Astrocyte of the hippocampus (primary cell): ENCODE measurements around the gene PKNOX2.

Source experiments
- DNase-seq: peaks from one replicate; pipeline ENCODE4 v3.0.0; 2011; ENCODE audit warnings: low read depth, low spot score

The PKNOX2 gene

DNA sequence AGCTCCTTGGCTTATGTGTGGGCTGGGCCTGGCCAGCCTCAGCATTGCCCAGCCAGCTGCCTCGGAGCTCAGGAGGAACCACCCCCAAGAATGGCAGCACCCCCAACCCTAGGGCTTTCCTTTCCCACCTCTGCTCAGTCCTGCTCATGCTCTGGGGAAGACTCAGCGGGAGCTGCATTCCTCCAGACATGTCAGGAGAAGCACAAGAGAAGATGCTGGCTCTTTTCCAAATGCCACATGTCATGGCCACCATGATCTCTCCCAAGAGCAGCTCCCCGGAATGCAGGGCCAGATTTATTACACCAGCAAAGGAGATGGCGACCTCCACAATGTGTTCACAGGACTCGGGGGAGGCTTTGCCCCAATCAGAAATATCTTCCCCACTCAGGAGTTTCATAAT lies 143.7 kb downstream of the PKNOX2 start:
- DNase-seq: no peak

DNA sequence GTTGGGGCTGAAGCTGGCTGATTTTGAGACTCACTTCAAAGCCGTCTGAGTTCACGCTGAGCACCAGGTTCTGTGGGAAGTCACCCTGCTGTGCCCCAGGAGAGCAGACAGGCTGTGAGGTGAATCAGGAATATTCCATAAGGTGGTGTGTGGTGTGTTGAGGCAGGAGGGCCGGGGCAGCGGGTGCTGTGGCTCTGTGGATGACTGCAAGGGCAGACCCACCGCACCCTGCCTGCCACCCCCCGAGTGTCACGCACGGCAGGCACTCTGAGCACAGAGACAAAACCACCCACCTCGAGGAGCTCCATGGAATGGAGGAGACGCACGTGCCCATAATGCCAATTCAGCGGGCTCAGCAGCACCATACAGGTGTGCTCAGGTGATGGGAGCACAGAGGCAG lies 147.8 kb downstream of the PKNOX2 start:
- DNase-seq: no peak

DNA sequence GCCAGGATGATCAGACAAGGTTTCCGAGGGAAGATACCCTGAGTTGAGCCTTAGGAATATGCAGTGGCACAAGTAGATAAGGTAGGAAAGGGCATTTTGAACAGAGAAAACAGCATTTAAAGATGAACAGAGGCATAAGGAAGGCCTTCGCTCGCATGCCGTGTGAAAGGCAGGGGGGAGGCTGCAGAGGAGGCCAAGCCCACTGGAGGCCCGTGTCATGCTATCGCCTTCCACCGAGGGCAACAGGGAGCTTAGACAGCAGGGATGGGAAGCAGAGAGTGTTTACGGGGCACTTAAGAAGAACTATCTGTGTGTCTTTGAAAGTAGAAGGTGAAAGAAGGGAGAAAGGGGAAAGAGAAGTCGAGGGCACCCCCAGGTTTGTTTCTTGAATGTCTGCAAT lies 148.3 kb downstream of the PKNOX2 start:
- DNase-seq: no peak

DNA sequence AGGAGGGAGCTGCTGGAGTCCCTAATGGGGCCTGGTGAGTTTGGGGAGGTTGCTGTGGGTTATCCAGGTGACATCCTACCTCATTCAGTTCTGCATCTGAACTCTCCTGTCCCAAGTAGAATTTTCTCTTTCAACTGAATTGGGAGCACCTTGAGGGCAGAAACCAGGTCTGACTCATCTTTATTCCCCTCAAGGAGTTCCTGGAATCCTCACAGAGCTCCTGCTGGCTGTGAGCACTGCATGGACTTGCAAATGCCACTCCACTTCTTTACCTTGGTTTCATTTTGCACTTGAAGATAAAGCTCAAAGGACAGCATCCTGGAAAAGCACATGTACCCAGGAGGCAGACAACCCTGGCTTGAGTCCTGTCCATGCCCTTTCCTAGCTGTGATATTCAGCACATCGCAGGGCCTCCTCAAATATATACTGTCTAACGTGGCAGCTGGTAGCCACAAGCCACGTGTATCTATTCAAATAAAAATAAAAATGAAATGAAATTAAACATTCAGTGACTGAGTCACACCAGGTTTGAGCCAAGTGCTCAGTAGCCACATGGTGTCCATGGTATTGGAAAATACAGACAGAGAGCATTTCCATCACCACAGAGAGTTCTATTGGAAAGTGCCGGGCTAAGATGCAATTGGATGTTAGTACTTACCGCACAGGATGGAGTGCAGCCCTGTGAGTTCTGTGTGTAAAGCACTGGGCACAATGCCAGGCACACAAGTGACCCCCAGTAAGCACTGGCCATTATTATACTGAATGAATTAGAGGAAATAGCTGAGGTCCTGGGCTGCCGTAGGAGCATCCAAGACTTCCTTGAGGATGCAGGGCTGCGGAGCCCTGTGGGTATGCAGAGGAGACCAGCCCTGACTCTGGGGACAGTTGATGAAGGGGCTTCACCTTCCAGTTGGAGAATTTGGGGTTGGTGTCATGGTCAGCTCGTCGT lies 149.0 kb downstream of the PKNOX2 start:
- DNase-seq: peak; percentile 40

DNA sequence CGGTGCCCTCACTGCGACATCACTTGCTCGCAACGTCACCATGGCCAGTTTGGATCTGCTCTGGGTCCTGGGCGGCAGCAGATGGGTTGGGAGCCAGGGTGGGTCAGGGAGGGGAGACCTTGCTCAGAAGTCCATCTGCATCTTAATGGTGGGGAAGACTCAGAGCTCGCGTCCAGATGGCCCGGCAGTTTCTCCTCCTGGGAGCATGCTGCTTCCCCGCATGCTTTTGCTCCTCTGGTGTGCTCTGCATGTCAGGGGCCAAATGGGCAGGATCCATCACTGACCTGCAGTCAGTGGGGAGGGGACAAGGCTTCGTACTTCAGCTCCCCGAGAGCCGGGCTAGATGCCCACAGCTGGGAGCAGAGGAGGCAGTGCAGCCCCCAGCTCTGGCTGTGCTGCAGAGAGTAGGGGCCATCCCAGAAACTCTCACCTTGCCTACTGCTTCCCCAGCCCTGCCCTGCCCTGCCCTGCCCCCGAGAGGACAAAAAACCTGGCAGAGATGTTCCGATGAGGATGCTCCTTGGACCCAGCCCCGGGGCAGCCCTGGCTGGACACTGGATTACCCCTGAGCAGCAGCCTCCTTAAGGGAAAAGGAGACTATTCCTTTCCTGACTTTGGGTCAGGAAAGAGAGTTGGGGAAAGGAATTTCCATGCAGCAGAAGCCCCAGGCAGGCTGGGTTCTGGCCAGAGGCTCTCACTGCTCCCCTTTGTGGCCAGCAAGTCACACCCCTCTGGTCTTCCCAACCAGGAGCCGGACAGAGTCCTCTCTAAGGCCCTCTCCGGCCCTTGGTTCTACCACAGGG lies 149.9 kb downstream of the PKNOX2 start:
- DNase-seq: peak; percentile 27

DNA sequence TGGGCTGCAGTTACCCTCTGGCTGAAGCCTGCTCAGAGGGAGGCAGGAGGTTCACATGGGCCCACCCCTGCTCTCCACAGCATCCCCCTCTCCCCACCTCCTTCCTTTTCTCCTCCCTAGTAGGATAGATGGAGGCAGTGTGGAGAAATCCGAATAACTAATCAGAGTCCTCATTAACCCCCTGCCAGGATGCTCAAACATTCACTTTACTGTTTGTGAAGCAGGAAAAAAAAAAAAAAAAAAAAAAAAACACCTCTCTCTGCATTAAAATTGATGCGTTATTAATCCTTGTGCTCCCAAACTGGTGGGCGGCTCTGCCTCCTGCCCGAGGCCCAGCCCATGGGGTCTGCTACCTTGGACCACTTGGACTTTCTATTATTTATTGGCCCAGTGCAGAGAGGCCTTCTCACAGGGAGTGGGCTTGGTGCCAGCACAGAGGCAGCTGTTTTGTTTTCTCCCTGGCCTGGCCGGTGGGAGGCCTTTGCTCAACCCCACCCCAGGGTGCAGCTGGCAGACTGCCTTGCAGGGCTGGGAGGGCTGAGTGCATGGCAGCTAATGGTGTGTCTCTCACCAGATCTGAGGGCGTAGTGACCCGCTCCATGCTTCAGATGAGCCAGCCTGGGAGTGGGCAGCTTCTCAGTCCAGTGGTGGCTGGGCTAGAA lies 150.7 kb downstream of the PKNOX2 start:
- peak; percentile 60 for DNase-seq

DNA sequence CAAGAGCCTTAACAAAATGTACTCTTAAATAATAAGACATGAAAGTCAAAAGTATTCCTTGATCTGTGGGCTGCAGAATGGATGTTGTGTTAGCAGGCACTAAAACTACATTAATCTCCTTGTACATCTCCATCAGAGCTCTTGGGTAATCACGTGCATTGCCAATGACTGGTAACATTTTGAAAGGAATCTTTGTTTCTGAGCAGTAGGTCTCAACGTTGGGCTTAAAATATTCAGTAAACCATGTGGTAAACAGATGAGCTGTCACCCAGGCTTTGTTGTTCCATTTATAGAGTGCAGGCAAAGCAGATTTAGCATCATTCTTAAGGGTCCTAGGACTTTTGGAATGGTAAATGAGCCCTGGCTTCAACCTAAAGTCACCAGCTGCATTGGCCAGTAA lies 152.9 kb downstream of the PKNOX2 start:
- DNase-seq: no peak

DNA sequence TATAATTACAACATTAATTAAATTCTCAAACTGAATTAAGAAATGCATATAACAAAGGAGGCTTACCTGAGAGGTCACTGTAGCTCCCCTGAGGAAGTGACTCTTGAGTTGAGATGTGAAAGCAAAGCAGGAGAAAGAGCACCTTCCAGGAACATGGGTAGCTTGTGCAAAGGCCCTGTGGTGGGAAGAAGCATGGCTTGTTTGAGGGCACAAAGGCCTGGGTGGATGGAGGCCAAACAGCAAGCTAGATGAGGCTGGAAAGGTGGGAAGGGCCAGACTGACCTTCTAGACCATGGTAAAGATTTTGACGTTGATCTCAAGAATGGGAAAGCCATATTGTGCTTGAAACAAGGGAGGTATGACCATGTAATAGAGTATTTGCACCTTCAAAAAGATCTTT lies 155.1 kb downstream of the PKNOX2 start:
- no peak for DNase-seq

DNA sequence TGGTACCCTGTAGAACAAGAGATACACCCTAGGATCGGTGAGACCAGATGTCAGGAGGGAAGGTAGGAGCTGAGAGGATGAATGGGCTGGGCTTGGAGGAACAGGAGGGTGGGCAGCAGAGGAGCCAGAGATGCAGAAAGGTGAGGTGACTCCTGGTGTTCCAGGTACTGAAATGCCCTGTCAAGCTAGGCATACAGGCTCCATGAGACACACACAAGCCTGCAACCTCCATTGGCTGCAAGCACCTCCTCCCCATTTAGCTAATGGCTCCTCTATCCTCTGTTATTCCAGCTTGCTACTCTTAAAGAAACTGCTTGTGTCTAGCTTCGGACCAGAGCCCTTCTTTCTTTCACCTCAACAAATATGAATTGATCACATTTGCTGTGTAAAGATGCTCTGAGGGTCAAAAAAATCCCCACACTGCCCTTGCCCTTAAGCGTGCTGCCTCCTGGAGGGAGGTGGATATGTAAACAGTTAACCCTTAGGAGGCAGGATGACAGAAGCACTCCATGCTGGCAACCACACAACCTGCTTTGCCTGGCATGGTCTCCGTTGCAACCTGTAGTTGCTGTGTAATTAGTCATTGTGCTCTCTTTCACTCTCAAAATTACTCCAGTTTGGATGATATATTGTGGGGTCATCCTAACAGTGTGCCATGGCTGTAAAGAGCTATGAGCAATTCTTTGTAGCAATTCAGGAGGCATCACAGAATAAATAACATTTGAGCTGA lies 156.0 kb downstream of the PKNOX2 start:
- DNase-seq: no peak

DNA sequence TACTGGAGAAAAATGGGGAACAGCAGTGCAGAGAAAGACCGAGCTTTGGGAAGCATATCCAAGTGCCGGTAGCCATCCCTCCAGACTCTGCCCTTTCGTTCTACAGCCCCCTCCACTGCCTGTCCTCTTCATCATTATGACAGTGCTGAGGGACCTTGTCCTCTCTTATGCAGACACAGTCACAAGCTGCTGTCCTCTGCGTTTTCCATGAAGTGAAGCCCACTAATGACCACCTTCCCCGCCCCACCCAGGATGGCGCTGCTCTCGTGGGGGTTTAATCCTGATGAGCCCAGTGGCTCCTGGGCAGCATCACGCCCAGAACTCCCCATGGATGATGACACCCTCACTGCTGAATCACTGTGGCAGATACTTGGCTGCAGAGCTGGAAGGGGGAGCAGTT lies 157.7 kb downstream of the PKNOX2 start:
- DNase-seq: no peak

DNA sequence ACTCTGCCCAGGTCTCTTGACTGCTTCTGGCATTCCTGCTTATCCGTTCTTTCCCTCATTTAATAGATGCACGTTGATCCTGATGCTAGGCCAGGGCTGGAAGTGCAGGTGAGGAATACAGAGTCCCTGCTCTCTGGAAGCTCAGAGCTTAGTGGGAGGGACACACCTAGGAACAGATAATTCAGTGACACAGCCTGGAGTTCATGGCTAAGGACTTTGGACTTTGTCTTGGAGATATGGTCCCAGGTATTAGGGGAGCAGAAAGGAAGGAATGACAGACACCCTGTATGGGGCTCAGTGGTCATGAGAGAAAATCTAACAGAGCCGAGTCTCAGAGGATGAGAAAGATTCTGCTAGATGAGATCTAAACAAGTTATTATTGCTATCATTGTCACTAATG lies 160.6 kb downstream of the PKNOX2 start:
- no peak for DNase-seq

DNA sequence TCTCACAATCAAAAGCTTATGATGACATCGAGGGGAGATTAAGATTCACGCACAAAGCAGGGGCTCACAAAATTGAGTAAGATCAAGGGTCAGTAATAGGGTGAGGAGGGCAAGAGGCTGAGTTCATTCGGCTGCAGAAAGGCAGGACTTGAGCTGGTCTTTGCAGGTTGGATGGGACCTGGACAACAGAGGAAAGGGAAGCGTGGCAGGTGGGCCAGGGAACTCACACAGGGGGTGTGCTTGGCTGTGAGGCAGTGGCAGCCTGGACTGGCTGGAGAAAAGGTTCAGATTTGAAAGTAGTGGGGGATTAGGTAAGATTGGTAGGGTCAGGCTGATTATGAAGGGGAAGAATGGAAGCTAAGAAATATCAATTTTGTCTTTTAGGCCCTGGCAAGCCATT lies 161.6 kb downstream of the PKNOX2 start:
- DNase-seq: no peak

DNA sequence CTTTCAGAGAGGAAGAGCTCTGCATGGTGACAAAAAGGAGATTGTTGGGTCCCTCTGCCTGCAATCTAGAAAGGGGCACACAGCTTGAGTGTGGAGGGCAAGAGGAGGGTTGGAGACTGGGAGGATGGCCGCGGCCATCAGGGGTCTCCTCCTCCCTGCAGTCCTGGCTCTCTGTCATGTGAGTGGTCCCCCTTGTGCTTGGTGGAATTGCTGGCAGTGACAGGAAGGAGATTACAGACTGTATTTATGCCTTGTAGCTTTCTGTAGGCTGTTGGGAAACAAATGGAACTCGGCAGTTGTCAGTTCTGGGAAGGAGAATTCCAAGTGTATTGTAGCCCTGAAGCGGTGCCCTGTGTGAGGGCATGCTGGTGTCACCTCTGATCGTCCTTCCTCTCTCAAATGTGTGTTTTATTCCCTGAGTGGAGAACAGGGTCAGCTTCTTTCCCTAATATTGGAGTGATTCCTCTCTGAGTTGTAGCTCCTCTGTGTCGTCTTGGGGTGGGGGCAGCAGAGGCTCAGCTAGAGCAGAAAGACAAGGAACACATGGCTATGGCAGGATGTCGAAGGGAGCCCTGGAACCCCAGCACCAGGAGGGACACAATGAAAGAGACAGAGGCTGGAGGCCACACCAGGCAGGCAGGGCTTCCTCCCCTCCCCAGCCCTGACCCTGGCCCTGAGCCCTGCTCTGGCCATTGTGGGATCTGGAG lies 163.1 kb downstream of the PKNOX2 start:
- DNase-seq: no peak

DNA sequence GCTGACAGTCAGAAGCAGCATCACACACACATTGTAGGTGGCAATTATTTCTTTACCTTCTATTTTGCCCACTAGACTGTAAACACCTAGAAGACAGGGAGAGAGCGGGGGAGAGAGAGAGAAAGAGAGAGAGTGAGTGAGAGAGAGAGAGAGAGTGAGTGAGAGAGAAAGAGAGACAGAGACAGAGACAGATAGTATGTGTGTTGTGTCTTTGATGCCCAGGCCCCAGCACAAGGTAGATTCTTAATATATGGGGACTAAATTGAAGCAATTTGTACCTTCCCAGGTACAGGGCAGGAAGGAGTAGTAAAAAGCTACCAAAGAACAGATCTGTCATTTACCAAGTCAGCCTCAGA lies 163.7 kb downstream of the PKNOX2 start:
- DNase-seq: no peak

DNA sequence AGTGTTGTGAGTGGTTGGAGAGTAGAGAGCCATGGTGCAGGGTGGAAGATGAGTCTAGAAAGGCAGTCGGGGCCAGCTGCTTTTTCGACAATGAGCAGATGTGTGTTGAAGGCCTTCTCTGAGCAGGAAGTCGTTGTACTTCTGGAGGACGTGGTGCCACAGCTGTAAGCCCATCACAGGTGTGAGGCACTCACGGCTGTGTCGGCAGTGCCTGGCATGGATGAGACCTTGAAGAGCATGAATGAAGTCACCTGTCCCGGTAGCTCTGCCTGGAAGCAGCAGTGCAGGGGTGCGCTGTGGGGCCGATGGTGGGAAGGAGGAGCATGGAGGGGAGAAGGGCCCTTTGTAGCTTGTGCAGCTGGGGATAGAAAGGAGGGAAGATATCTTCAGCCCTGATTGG lies 165.2 kb downstream of the PKNOX2 start:
- no peak for DNase-seq

DNA sequence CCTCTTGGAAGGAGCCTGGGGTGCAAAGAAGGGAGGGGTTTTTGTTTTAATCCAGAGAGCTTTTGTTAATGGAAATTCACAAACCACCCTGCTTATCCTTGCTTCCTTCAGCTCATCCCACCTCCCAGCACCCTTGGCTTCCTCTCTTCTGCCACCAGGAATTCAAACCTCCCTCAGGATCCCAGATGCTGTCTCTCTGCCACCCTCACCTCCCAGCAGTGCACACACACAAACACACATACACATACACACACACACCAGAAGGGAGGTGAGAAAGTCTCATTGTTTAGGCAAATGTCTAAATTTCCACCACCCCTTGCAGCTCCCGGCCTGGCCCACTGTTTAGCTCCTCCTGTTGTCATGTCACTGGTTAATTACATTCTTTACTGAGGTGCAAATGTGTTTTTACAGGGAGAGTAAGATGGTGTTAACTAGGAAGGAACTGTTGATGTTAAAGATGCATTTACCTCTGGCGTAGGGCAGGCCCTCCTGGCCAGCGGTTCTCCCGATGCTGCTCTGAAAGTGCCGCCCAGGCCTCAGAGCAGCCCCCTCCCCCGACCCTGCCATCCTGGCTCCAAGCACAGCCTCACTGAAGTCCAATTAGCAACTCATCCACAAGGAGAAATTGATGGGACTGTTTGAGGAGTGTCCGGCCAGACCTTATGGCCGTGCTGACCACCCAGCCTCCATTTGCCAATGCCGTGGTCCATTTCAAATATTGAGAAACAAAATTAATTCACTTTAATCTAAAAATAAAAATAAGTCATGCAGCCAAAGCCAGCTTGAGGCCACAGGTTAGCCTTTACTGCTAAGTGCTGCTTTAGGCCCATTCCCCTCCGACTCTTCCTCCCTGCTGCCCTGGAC lies 166.1 kb downstream of the PKNOX2 start:
- no peak for DNase-seq

DNA sequence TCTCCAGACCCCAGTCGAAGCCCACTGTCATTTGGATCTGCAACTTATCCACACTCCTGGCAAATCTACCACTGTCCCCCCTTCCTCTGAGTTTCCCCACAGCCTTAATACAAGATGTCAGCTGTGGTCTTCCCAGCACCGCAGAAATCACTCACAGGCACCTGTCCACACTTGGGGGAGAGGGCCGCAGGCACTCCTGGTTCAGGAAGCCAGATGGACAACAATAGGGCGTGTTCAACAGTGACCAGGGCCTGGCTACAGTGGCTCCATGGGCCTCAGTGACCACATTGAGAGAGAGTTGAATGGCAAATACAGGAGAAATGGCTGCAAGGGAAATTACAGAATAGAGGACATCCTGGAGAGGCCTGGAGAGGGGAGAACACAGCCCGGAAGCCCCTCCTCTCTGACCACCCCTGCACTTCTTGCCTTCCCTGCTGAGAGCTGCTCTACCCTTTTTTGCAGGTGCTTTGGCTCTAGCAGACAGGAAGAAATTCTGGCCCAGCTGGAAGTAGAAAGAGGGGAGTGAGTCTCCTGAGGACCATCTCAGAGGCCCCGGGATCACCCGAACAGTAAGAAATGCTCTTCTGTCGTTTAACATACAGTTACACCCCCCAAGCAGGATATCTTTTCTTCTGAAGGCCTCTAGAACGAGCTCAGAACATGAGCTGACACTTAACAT lies 166.9 kb downstream of the PKNOX2 start:
- no peak for DNase-seq

DNA sequence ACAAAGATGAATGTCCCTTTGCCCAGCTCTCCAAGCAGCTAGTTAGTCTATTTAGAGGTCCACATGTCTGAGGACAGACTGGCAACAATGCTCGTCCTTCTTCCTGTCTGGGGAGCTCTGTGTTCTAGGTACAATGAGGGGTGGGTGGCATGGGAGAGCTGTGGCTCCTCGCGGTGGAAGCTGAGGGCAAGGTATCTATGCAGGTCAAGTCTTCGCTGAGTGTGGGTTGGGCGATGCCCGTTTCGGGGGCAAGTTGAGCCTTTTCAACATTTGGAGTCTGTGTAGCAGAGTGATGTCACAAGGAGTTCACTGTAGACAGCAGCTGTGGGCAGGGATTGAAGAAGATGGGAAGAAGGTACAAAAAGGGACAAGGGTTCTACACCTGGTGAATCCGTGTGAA lies 168.3 kb downstream of the PKNOX2 start:
- no peak for DNase-seq

DNA sequence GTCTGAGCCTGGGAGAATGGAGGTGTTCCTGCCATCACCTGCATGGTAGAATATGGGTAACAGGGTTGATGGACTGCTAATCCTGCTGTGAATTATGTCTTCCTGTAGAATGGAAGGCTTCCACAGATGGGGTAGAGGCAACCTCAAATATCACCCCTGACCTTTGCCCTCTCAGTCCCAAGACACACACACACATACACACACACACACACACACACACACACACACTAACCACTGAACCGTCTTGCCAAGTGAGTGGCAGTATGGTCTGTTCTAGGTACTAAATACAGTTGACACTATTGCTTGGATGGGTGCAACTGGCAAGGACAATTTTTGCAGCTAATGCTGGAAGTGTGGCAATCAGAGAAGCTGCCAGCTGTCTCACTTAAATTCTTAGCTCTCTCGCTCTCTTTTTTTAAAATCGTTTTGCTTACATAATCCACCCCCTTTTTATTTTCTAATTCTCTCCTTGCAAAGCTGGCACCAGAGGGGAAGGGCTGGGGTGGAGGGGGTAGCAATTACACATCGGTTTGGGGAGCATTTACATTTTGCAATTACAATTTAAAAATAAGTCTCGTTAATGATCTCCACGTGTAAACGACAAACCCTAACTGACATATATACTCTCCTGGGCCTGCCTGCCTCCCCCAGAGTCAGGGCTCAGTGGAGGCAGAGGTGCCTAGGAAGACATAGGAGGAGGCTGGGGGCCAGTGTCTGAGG lies 169.0 kb downstream of the PKNOX2 start:
- DNase-seq: no peak
